ENCODE data around the gene ASB16.

DNA sequence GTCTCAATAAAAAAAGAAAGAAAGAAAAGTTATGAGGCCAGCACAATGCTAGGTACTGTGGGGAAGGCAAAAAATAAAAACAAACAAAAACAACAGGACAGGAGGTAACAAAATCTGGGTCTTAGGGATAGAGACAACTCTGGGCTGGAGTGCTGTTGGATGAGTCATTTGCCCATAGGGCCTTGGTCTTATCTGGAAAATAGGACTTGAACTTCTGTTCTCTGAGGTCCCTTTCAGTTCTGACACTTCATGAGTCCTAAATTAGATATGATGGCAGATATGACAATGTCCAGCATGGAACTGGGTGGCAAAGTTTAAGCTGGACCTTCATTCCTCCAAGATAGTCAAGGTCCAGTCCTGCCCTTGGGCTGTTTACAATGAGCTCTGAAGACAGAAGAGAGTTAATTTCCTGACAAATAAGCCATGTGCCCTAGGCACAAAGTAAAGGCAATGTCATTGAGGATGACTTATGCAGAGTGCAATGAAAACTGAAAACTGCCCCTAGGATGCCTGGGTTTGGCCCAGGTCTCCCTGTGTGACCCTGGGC, 38.2 kb upstream of the ASB16 start:
- no peak for TF ChIP-seq CTCF (IDR thresholded peaks at IDR 0.05)
- no peak for TF ChIP-seq TP53 (CRISPR knock-in tag; IDR thresholded peaks at IDR 0.05)
- no peak for TF ChIP-seq ZNF121 (CRISPR knock-in tag; IDR thresholded peaks at IDR 0.05)
- TF ChIP-seq, protein P1, sequence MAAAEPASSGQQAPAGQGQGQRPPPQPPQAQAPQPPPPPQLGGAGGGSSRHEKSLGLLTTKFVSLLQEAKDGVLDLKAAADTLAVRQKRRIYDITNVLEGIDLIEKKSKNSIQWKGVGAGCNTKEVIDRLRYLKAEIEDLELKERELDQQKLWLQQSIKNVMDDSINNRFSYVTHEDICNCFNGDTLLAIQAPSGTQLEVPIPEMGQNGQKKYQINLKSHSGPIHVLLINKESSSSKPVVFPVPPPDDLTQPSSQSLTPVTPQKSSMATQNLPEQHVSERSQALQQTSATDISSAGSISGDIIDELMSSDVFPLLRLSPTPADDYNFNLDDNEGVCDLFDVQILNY (CRISPR knock-in tag; IDR thresholded peaks at IDR 0.05), result no peak
- TF ChIP-seq JUN (CRISPR knock-in tag; IDR thresholded peaks at IDR 0.05), result no peak
- TF ChIP-seq ZBTB21 (CRISPR knock-in tag; IDR thresholded peaks at IDR 0.05; ENCODE audit: borderline replicate concordance), result no peak
